Right atrium auricular region (tissue), 2 donors: Measurements from ENCODE around the gene RPUSD1. TPM values are rescaled to one million over a fixed set of nuclear protein-coding genes. Genes with fewer than 3 reads are reported as not detected.

Experiments used
- DNase-seq: peaks from one replicate; pipeline ENCODE4 v3.0.0-alpha.2; 2019; ENCODE audit warnings: low spot score
- H3K27ac ChIP-seq, 2 donors: fragments of 200-600 bp; sonication (generic); 1 replicate in 1 of 2; 2 replicates in 1 of 2; pipeline ENCODE4 v1.5.1; 2016 to 2019
- H3K27me3 ChIP-seq, 2 donors: fragments of 200-600 bp; sonication (generic); one replicate each; pipeline versions ENCODE4 v1.5.1 to v1.6.0; 2017 to 2019
- H3K36me3 ChIP-seq: fragments of 200-600 bp; sonication (generic); one replicate; pipeline ENCODE4 v1.5.1; 2016
- H3K4me1 ChIP-seq, 2 donors: fragments of 200-600 bp; sonication (generic); one replicate each; pipeline versions ENCODE4 v1.5.1 to v1.6.0; 2017 to 2019
- H3K4me3 ChIP-seq, 2 donors: fragments of 200-600 bp; sonication (generic); 1 replicate in 1 of 2; 2 replicates in 1 of 2; pipeline ENCODE4 v1.5.1; 2017 to 2019; ENCODE audit warnings: mild to moderate bottlenecking in 1 of 2, moderate library complexity in 1 of 2
- H3K9me3 ChIP-seq, 2 donors: fragments of 200-600 bp; sonication (generic); one replicate each; pipeline ENCODE4 v1.5.1; 2019
- total RNA-seq, 2 donors: library from RNA; depleted of rRNA; stranded (reverse); fragments of >200 nt; gene quantifications; one replicate each; pipeline ENCODE4 v1.1.0, GENCODE V29; 2016
- TF ChIP-seq, protein P1 (sequence below), 2 donors: fragments of 200-600 bp; sonication (generic); IDR thresholded peaks; one replicate each; pipeline ENCODE4 v1.5.1; 2019; ENCODE audit warnings: antibody characterized with exemption in 2 of 2

Gene RPUSD1
- total RNA-seq, 2 donors from 2014 or later, result 11.4 to 13.2 TPM

DNA sequence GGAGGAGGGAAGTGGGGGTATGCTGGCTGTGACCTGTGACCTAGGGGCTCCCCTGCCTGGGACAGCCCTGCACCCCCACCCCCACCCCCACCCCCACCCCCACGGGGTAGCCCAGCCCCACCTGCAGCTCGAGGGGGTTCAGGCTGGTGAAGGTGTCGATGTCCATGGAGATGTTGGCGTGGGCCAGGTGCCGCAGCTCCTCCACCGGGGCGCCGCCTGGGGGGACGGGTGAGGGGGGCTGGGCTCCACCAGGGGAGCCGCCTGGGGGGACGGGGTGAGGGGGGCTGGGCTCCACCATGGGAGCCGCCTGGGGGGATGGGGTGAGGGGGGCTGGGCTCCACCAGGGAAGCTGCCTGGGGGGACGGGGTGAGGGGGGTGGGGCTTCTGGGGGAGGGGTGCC, 17.8 kb downstream of the RPUSD1 start:
- TF ChIP-seq, protein P1, sequence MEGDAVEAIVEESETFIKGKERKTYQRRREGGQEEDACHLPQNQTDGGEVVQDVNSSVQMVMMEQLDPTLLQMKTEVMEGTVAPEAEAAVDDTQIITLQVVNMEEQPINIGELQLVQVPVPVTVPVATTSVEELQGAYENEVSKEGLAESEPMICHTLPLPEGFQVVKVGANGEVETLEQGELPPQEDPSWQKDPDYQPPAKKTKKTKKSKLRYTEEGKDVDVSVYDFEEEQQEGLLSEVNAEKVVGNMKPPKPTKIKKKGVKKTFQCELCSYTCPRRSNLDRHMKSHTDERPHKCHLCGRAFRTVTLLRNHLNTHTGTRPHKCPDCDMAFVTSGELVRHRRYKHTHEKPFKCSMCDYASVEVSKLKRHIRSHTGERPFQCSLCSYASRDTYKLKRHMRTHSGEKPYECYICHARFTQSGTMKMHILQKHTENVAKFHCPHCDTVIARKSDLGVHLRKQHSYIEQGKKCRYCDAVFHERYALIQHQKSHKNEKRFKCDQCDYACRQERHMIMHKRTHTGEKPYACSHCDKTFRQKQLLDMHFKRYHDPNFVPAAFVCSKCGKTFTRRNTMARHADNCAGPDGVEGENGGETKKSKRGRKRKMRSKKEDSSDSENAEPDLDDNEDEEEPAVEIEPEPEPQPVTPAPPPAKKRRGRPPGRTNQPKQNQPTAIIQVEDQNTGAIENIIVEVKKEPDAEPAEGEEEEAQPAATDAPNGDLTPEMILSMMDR (IDR thresholded peaks at IDR 0.05), result no peak
- no peaks in the 10 kb centered on the region for H3K27me3 ChIP-seq
- no peak for DNase-seq
- H3K4me1 ChIP-seq, result no peaks in the 10 kb centered on the region
- H3K4me3 ChIP-seq, result no peak overlapping the region
- no peaks in the 10 kb centered on the region for H3K36me3 ChIP-seq
- H3K27ac ChIP-seq, result no peak overlapping the region
- H3K9me3 ChIP-seq, result no peaks in the 10 kb centered on the region

DNA sequence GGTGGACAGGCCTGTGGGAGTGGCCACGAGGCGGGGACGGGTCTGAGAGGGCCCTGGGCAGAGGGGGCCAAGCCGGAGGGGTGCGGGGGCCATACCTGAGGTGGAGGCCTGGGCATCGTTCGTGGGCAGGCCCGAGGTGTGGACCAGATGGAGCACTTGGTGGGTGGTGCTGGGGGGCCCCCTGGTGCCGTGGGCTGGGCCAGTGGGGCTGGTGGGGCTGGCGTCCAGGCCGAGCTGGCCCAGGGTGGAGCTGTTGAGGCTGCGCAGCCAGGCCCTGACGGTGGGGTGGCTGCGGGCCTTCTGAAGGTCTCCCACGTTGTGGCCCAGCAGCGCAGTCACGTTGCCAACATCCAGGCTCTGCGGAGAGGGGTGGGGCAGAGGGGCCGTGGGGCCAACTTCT, 18.2 kb downstream of the RPUSD1 start:
- DNase-seq, result no peak
- Histone ChIP-seq H3K4me3 (no peak overlapping the region), H3K27me3 (no peaks in the 10 kb centered on the region), H3K36me3 (no peaks in the 10 kb centered on the region), H3K9me3 (no peaks in the 10 kb centered on the region), H3K4me1 (no peaks in the 10 kb centered on the region), H3K27ac (no peak overlapping the region)
- TF ChIP-seq, protein P1 (IDR thresholded peaks at IDR 0.05), result no peak

DNA sequence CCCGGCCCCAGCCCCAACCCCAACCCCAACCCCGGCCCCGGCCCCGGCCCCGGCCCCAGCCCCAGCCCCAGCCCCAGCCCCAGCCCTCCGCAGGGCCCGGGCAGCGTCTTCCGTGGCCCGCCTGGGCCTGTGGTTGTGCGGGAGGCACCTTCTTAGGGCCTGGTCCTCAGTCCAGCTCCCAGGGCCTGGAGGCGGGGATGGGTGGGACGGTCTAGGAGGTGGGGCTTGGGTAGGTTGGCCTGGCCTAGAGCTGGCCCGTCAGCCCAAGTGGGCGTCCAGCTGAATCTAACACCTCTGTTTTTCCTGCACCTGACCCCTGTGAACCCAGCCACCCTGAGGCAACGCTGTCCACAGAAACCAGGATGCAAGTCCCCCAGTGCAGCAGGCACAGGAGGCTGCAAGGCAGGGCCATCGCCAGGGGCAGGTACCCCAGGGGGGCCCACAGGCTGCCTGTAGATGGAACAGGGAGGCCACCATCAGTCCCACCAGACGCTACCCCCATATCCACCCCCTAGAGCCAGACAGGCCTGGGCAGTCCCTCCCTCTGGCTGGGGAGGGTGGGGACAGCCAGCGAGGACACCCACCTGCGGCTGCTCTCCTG, 18.9 kb downstream of the RPUSD1 start:
- TF ChIP-seq, protein P1 (IDR thresholded peaks at IDR 0.05), result no peak
- Histone ChIP-seq H3K27ac (no peak overlapping the region), H3K27me3 (no peaks in the 10 kb centered on the region), H3K4me3 (no peak overlapping the region), H3K36me3 (no peaks in the 10 kb centered on the region), H3K9me3 (no peaks in the 10 kb centered on the region), H3K4me1 (no peaks in the 10 kb centered on the region)
- no peak for DNase-seq

DNA sequence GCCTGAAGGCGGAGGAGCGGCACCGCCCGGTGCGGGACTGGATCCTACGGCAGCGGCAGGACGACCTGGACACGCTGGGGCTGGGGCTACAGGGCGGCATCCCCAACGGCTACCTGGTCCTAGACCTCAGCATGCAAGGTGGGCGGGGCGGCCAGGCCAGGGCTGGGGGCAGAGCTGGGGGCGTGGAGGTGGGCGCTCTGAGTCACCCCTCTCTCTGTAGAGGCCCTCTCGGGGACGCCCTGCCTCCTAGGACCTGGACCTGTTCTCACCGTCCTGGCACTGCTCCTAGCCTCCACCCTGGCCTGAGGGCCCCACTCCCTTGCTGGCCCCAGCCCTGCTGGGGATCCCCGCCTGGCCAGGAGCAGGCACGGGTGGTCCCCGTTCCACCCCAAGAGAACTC, 19.8 kb downstream of the RPUSD1 start:
- Histone ChIP-seq H3K36me3 (no peaks in the 10 kb centered on the region), H3K9me3 (no peaks in the 10 kb centered on the region), H3K27ac (no peak overlapping the region), H3K27me3 (no peaks in the 10 kb centered on the region), H3K4me1 (no peaks in the 10 kb centered on the region), H3K4me3 (no peak overlapping the region)
- TF ChIP-seq, protein P1 (IDR thresholded peaks at IDR 0.05), result no peak
- no peak for DNase-seq

DNA sequence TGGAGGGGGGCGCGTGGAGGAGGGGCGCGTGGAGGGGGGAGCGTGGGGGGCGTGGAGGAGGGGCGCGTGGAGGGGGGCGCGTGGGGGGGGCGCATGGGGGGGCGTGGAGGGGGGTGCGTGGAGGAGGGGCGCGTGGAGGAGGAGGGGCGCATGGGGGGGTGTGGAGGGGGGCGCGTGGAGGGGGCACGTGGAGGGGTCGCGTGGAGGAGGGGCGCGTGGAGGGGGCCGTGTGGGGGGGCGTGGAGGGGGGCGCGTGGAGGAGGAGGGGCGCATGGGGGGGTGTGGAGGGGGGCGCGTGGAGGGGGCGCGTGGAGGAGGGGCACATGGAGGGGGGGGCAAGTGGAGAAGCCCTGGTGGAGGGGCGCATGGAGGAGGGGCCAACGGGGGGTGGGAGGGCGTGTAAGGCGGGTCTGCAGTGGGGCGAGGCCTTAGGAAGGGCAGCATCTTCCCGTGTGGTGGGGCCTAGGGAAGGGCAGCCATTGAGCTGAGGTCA, 20.4 kb downstream of the RPUSD1 start:
- no peaks in the 10 kb centered on the region for H3K9me3 ChIP-seq
- DNase-seq, result no peak
- H3K36me3 ChIP-seq, result no peaks in the 10 kb centered on the region
- TF ChIP-seq, protein P1 (IDR thresholded peaks at IDR 0.05), result no peak
- no peak overlapping the region for H3K27ac ChIP-seq
- no peaks in the 10 kb centered on the region for H3K4me1 ChIP-seq
- H3K27me3 ChIP-seq, result no peaks in the 10 kb centered on the region
- no peak overlapping the region for H3K4me3 ChIP-seq
